Measurements from ENCODE around the gene VPS52.

GRCh38 chr6:33248643-33248931 is 23.1 kb downstream of the VPS52 start:
- TF ChIP-seq CTCF (IDR thresholded peaks at IDR 0.05) (peak in 1 of 4 experiments; percentile 33), POLR2A (IDR thresholded peaks at IDR 0.05) (no peak), EP300 (IDR thresholded peaks at IDR 0.05) (no peak), POLR2AphosphoS5 (IDR thresholded peaks at IDR 0.05) (no peak)
